HL-60 (cell line): ENCODE data around the gene LYAR.

Experiments
- DNase-seq, 2 experiments: peaks; one replicate each; pipeline ENCODE4 v3.0.0-alpha.2; 2010 to 2020; ENCODE audit warnings: low read depth in 1 of 2, low spot score in 1 of 2
- H3K27ac ChIP-seq: fragments of 250-450 bp; sonication (Bioruptor Pico); replicated peaks from 2 replicates; pipeline ENCODE4 v1.5.1; 2020; ENCODE audit warnings: mild to moderate bottlenecking, moderate library complexity
- H3K27me3 ChIP-seq: fragments of 250-450 bp; sonication (Bioruptor Pico); 2 replicates; pipeline ENCODE4 v1.5.1; 2021; ENCODE audit warnings: mild to moderate bottlenecking, moderate library complexity; ENCODE audit not compliant: insufficient read depth, poor library complexity, severe bottlenecking
- H3K4me3 ChIP-seq: replicated peaks from 2 replicates; pipeline ENCODE4 v1.5.1; 2011; ENCODE audit warnings: mild to moderate bottlenecking, control low read depth, low read length; ENCODE audit not compliant: insufficient read depth
- CTCF ChIP-seq: IDR thresholded peaks from one replicate; pipeline ENCODE4 v1.5.1; 2011; ENCODE audit warnings: low read length, control low read depth, inconsistent platforms; ENCODE audit not compliant: insufficient read depth
- GABPA ChIP-seq: IDR thresholded peaks from 2 replicates; pipeline ENCODE4 v1.6.1; 2012; ENCODE audit warnings: low read depth
- POLR2AphosphoS5 ChIP-seq: IDR thresholded peaks from 2 replicates; pipeline ENCODE4 v1.6.1; 2012; ENCODE audit warnings: low read depth
- REST ChIP-seq: IDR thresholded peaks from 2 replicates; pipeline ENCODE4 v1.6.1; 2012; ENCODE audit warnings: low read depth; ENCODE audit not compliant: insufficient replicate concordance
- SPI1 ChIP-seq: IDR thresholded peaks from 2 replicates; pipeline ENCODE4 v1.6.1; 2012; ENCODE audit warnings: low read depth, mild to moderate bottlenecking, borderline replicate concordance

Gene LYAR

GRCh38 chr4:4284827-4285618 lies 4.9 kb downstream of the LYAR start:
- H3K4me3 ChIP-seq, result no peak overlapping the region
- TF ChIP-seq SPI1, result no peak
- H3K27me3 ChIP-seq, result no peaks in the 10 kb centered on the region
- no peak overlapping the region for H3K27ac ChIP-seq
- no peak for DNase-seq

- Histone ChIP-seq H3K27me3 (no peaks in the 10 kb centered on the region), H3K4me3 (no peak overlapping the region), H3K27ac (no peak overlapping the region)
- DNase-seq, result no peak
- no peak for TF ChIP-seq CTCF
- TF ChIP-seq SPI1, result no peak
These were observed 8.2 kb downstream of the LYAR start for GRCh38 chr4:4281787-4282186.

- Histone ChIP-seq H3K27ac (no peak overlapping the region), H3K4me3 (no peak overlapping the region), H3K27me3 (no peaks in the 10 kb centered on the region)
- DNase-seq, result no peak
- TF ChIP-seq REST (no peak), POLR2AphosphoS5 (no peak), SPI1 (no peak), GABPA (no peak), CTCF (no peak)
These were observed 12.4 kb downstream of the LYAR start for GRCh38 chr4:4277531-4277930.

GRCh38 chr4:4274226-4274625 lies 15.7 kb downstream of the LYAR start:
- no peaks in the 10 kb centered on the region for H3K27me3 ChIP-seq
- TF ChIP-seq REST (no peak), SPI1 (no peak), POLR2AphosphoS5 (no peak)
- no peak for DNase-seq
- no peak overlapping the region for H3K4me3 ChIP-seq
- H3K27ac ChIP-seq, result no peak overlapping the region

GRCh38 chr4:4271912-4272311 lies 18.0 kb downstream of the LYAR start:
- no peak overlapping the region for H3K27ac ChIP-seq
- H3K27me3 ChIP-seq, result no peaks in the 10 kb centered on the region
- no peak for DNase-seq
- TF ChIP-seq SPI1 (no peak), REST (no peak), GABPA (no peak), POLR2AphosphoS5 (no peak), CTCF (no peak)
- no peak overlapping the region for H3K4me3 ChIP-seq
